H1 (cell line): ENCODE data around the gene TYRP1. TPM values are rescaled to one million over a fixed set of nuclear protein-coding genes. Genes with fewer than 3 reads are reported as not detected.

Experiments
- CTCF ChIA-PET: fragments of 300-600 bp; sonication (Branson Sonifier 250); formaldehyde crosslinking; loops from one replicate; lab custom pipeline; 2021; ENCODE audit not compliant: partially characterized antibody; lab: Charles Lee
- POLR2A ChIA-PET: fragments of 300-600 bp; sonication (Branson Sonifier 250); formaldehyde crosslinking; loops from one replicate; lab custom pipeline; 2021; ENCODE audit warnings: inconsistent platforms; ENCODE audit not compliant: partially characterized antibody; lab: Charles Lee
- DNase-seq, 2 experiments: peaks; one replicate each; pipeline versions ENCODE4 v3.0.0 to v3.0.0-alpha.2; 2010 to 2022; ENCODE audit warnings: low spot score in 2 of 2, low read depth in 1 of 2, mixed read lengths in 1 of 2
- FAIRE-seq: peaks from 2 replicates; lab custom pipeline; 2011; peaks lifted over from hg19 to GRCh38; lab: Jason Lieb, UNC
- H2AFZ ChIP-seq: 2 replicates; pipeline ENCODE4 v1.8.1; 2012; ENCODE audit warnings: low read length, inconsistent platforms
- H2AK5ac ChIP-seq: 2 replicates; pipeline ENCODE4 v1.6.1; 2013; ENCODE audit warnings: low read depth, low read length
- H2BK120ac ChIP-seq: replicated peaks from 2 replicates; pipeline ENCODE3; 2013; ENCODE audit warnings: low read depth, low read length, inconsistent platforms
- H2BK12ac ChIP-seq: 2 replicates; pipeline ENCODE4 v1.6.1; 2013; ENCODE audit warnings: low read depth, low read length
- H2BK15ac ChIP-seq: 2 replicates; pipeline ENCODE4 v1.6.1; 2013; ENCODE audit warnings: low read length
- H2BK20ac ChIP-seq: 2 replicates; pipeline ENCODE4 v1.6.1; 2013; ENCODE audit warnings: low read length
- H2BK5ac ChIP-seq: 2 replicates; pipeline ENCODE4 v1.6.1; 2013; ENCODE audit warnings: low read depth, low read length
- H3K14ac ChIP-seq: 2 replicates; pipeline ENCODE4 v1.6.1; 2013; ENCODE audit warnings: inconsistent platforms; ENCODE audit not compliant: insufficient read length
- H3K18ac ChIP-seq: 2 replicates; pipeline ENCODE4 v1.6.1; 2013; ENCODE audit warnings: low read length; ENCODE audit errors: extremely low read depth
- H3K23ac ChIP-seq: 2 replicates; pipeline ENCODE4 v1.6.1; 2013; ENCODE audit warnings: inconsistent platforms; ENCODE audit not compliant: insufficient read length
- H3K23me2 ChIP-seq: 2 replicates; pipeline ENCODE4 v1.6.1; 2013; ENCODE audit warnings: low read depth, low read length
- H3K27ac ChIP-seq: 2 replicates; pipeline ENCODE4 v1.6.1; 2011; ENCODE audit warnings: low read depth, low read length, inconsistent platforms
- H3K27me3 ChIP-seq, 4 experiments: replicated peaks in 1 of 4; 1 replicate in 1 of 4; 2 replicates in 3 of 4; pipeline versions ENCODE4 v1.6.1 to v1.8.1; 2011 to 2013; ENCODE audit warnings: low read length in 3 of 4, mild to moderate bottlenecking in 3 of 4, inconsistent platforms in 2 of 4, mixed read lengths in 2 of 4, moderate library complexity in 1 of 4; ENCODE audit not compliant: control insufficient read depth in 3 of 4, insufficient read depth in 3 of 4; ENCODE audit errors: extremely low read depth in 1 of 4
- H3K36me3 ChIP-seq, 4 experiments: 2 replicates each; pipeline versions ENCODE4 v1.6.1 to v1.8.1; 2011 to 2013; ENCODE audit warnings: mild to moderate bottlenecking in 4 of 4, low read length in 3 of 4, moderate library complexity in 2 of 4, control low read depth in 1 of 4, inconsistent platforms in 1 of 4; ENCODE audit not compliant: insufficient read depth in 4 of 4, control insufficient read depth in 2 of 4
- H3K4ac ChIP-seq: replicated peaks from 2 replicates; pipeline ENCODE3; 2013; ENCODE audit warnings: low read length, low read depth, mixed read lengths, inconsistent platforms; ENCODE audit not compliant: insufficient read length
- H3K4me1 ChIP-seq, 4 experiments: replicated peaks in 1 of 4; 1 replicate in 1 of 4; 2 replicates in 3 of 4; pipeline versions ENCODE4 v1.6.1 to v1.8.1; 2011 to 2013; ENCODE audit warnings: low read length in 3 of 4, inconsistent platforms in 2 of 4, mixed read lengths in 1 of 4; ENCODE audit not compliant: insufficient read depth in 4 of 4, control insufficient read depth in 3 of 4
- H3K4me2 ChIP-seq, 2 experiments: 2 replicates each; pipeline versions ENCODE4 v1.6.1 to v1.8.1; 2011 to 2013; ENCODE audit warnings: low read depth in 2 of 2, low read length in 2 of 2, control low read depth in 1 of 2, inconsistent platforms in 1 of 2, mild to moderate bottlenecking in 1 of 2; ENCODE audit not compliant: insufficient read depth in 1 of 2
- H3K4me3 ChIP-seq, 4 experiments: fragments of 200-600, 300-600 bp in 1 of 4; sonication (generic), shearing (Covaris generic), sonication (Bioruptor Twin) in 1 of 4; 2 replicates each; pipeline versions ENCODE4 v1.5.1 to v1.8.1; 2011 to 2016; ENCODE audit warnings: low read length in 4 of 4, low read depth in 3 of 4, control low read depth in 2 of 4, inconsistent platforms in 2 of 4, mild to moderate bottlenecking in 2 of 4, mixed read lengths in 1 of 4, moderate library complexity in 1 of 4; ENCODE audit not compliant: insufficient read depth in 2 of 4; ENCODE audit errors: extremely low read depth in 1 of 4
- H3K56ac ChIP-seq: replicated peaks from 2 replicates; pipeline ENCODE3; 2013; ENCODE audit warnings: low read depth, mild to moderate bottlenecking, mixed read lengths, low read length, inconsistent platforms; ENCODE audit not compliant: insufficient read length
- H3K79me1 ChIP-seq: 2 replicates; pipeline ENCODE4 v1.6.1; 2013; ENCODE audit warnings: low read depth, low read length, control low read depth
- H3K79me2 ChIP-seq, 2 experiments: 2 replicates each; pipeline versions ENCODE4 v1.6.1 to v1.8.1; 2012 to 2013; ENCODE audit warnings: low read length in 2 of 2, mild to moderate bottlenecking in 2 of 2, inconsistent platforms in 1 of 2; ENCODE audit not compliant: insufficient read depth in 2 of 2, control insufficient read depth in 1 of 2
- H3K9ac ChIP-seq, 4 experiments: replicated peaks in 1 of 4; 1 replicate in 1 of 4; 2 replicates in 3 of 4; pipeline versions ENCODE4 v1.6.1 to v1.8.1; 2011 to 2013; ENCODE audit warnings: low read depth in 3 of 4, low read length in 3 of 4, control low read depth in 2 of 4, mild to moderate bottlenecking in 2 of 4, moderate library complexity in 2 of 4, inconsistent platforms in 1 of 4; ENCODE audit errors: extremely low read depth in 1 of 4
- H3K9me3 ChIP-seq, 2 experiments: 2 replicates each; pipeline versions ENCODE4 v1.6.1 to v1.8.1; 2012 to 2013; ENCODE audit warnings: mild to moderate bottlenecking in 2 of 2, moderate library complexity in 2 of 2, control low read depth in 1 of 2, inconsistent platforms in 1 of 2, low read depth in 1 of 2, low read length in 1 of 2, mixed read lengths in 1 of 2; ENCODE audit not compliant: insufficient read depth in 2 of 2
- H4K20me1 ChIP-seq, 2 experiments: replicated peaks in 1 of 2; 2 replicates each; pipeline versions ENCODE3 to v1.8.1; 2011 to 2013; ENCODE audit warnings: inconsistent platforms in 2 of 2, low read length in 2 of 2, mild to moderate bottlenecking in 1 of 2; ENCODE audit not compliant: insufficient read depth in 2 of 2, control insufficient read depth in 1 of 2
- H4K5ac ChIP-seq: 2 replicates; pipeline ENCODE4 v1.6.1; 2013; ENCODE audit warnings: low read length, low read depth, mixed read lengths, inconsistent platforms; ENCODE audit not compliant: insufficient read length
- H4K8ac ChIP-seq: 2 replicates; pipeline ENCODE4 v1.8.0; 2013; ENCODE audit warnings: mild to moderate bottlenecking, moderate library complexity, low read length, inconsistent platforms; ENCODE audit not compliant: insufficient read depth; ENCODE audit errors: extremely low read depth
- H4K91ac ChIP-seq: replicated peaks from 2 replicates; pipeline ENCODE3; 2013; ENCODE audit warnings: low read length, mixed read lengths, inconsistent platforms; ENCODE audit not compliant: insufficient read length
- JUN ChIP-seq: IDR thresholded peaks from 2 replicates; pipeline ENCODE4 v1.6.1; 2011; ENCODE audit warnings: low read depth, mild to moderate bottlenecking, improper control_type of control experiment, low read length
- ZNF274 ChIP-seq: IDR thresholded peaks from 2 replicates; pipeline ENCODE4 v1.7.0; 2012; ENCODE audit warnings: low read length, borderline replicate concordance; ENCODE audit errors: extremely low read depth
- WGBS, 2 experiments: shearing (Covaris generic) in 1 of 2; methylation state at CpG; one replicate each; pipeline versions ENCODE4 v1.1.6 to v1.1.7; 2013 to 2015; ENCODE audit warnings: low lambda C conversion rate in 2 of 2, mixed read lengths in 2 of 2, inconsistent platforms in 1 of 2, low coverage in 1 of 2, missing lambda C conversion rate in 1 of 2; ENCODE audit not compliant: insufficient replicate concordance in 2 of 2, insufficient coverage in 1 of 2, insufficient read length in 1 of 2; ENCODE audit errors: extremely low coverage in 1 of 2, missing lambda C conversion rate in 1 of 2; 5-methylcytosine and 5-hydroxymethylcytosine counted together
- polyA plus RNA-seq, 7 experiments: library from polyadenylated mRNA; depleted of rRNA in 3 of 7; stranded (reverse) in 5 of 7; unstranded in 2 of 7; fragments of >200 nt in 5 of 7; fragments of 200-250 nt in 2 of 7; gene quantifications; 1 replicate in 5 of 7; 2 replicates in 1 of 7; 4 replicates in 1 of 7; pipeline versions ENCODE4 v1.2.1 to v1.2.3, GENCODE V29; 2011 to 2013; ENCODE audit warnings: missing spikeins in 2 of 7, mixed read lengths in 2 of 7
- total RNA-seq: library from RNA; stranded (reverse); fragmentation: NEBNext Ultra II Directional; extraction: Animal tissue kit (Norgen Biotek cat#: 25700); gene quantifications from 2 replicates; pipeline ENCODE4 v1.2.1, GENCODE V29; 2021

TYRP1 gene
- total and polyA plus RNA-seq, 2 of the 8 experiments (the other 6 are each of a cell fraction or from before 2014, with no cell fraction given) = 0.15 TPM; not detected in 1

- Histone ChIP-seq H4K8ac (no peak overlapping the region), H3K9me3 (no peaks in the 10 kb centered on the region), H2BK5ac (no peak overlapping the region), H3K36me3 (no peaks in the 10 kb centered on the region), H3K9ac (no peak overlapping the region), H3K79me2 (no peaks in the 10 kb centered on the region), H3K27ac (no peak overlapping the region), H2AFZ (no peak overlapping the region), H3K4me1 (peaks cover 0 to 8% (median 3%) of the 10 kb centered on the region in 4 experiments; a peak in 4 of 7 replicates), H2BK15ac (no peak overlapping the region), H3K23ac (no peak overlapping the region), H3K27me3 (no peaks in the 10 kb centered on the region), H3K23me2 (no peaks in the 10 kb centered on the region), H3K56ac (no peak overlapping the region), H4K91ac (no peak overlapping the region), H3K4ac (no peak overlapping the region), H4K20me1 (no peaks in the 10 kb centered on the region), H3K4me2 (peak overlapping the region in 1 of 2 experiments; percentile 79; a peak in 1 of 4 replicates), H2BK12ac (no peak overlapping the region), H3K18ac (no peak overlapping the region), H3K14ac (no peak overlapping the region), H2BK20ac (no peak overlapping the region), H3K79me1 (no peaks in the 10 kb centered on the region), H4K5ac (no peak overlapping the region), H2AK5ac (no peak overlapping the region), H2BK120ac (no peak overlapping the region), H3K4me3 (no peak overlapping the region)
- ChIA-PET CTCF (interaction anchor here (0.8 to 2.5 kb wide), 11 partner anchors 10 to 371 kb away, joined by 3 to 15 read pairs (median 5); partner anchors contain the start of gene LURAP1L), POLR2A (interaction anchor here (1.2 kb wide), 1 partner anchor 237 kb away, joined by 3 read pairs; no protein-coding TSS in a partner anchor)
- WGBS, 2 experiments = 91% methylated on average over 1 of the region's 1 CpG; no CpG with 5 or more reads in 1 of the 2 experiments
- FAIRE-seq (no peak), DNase-seq (no peak)
- TF ChIP-seq JUN (no peak), ZNF274 (no peak)
Measured at GRCh38 chr9:12717907-12718306, 24.7 kb downstream of the TYRP1 start.
